ENCODE data around the gene AKNAD1.
"Not testable (repeated sequence)": the region's sequence is repeated elsewhere in the genome, so short reads cannot be mapped to it uniquely, and the experiment has no call there.

AKNAD1 gene

DNA sequence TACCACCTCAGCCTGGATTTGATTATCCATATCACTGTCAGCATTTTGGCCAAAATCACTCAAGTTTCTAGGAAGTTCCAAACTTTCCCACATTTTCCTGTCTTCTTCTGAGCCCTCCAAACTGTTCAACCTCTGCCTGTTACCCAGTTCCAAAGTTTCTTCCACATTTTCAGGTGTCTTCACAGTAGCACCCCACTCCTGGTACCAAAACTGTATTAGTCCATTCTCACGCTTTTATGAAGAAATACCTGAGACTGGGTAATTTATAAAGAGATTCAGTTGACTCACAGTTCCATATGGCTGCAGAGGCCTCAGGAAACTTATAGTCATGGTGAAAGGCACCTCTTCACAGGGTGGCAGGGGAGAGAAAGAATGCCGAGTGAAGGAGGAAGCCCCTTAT lies 71.0 kb downstream of the AKNAD1 start:
- DNase-seq (ENCODE audit: low read depth): no peak

DNA sequence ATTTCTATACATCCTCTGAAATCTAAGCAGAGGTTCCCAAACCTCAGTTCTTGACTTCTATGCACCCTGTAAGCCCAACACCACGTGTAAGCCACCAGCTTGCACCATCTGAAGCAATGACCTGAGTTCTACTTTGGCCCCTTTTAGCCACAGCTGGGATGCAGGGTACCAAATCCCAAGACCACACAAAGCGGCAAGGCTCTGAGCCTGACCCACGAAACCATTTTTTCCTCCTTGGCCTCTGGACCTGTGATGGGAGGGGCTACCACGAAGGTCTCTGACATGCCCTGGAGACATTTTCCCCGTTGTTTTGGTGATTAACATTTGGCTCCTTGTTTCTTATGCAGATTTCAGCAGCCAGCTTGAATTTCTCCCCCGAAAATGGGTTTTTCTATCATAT lies 71.6 kb downstream of the AKNAD1 start:
- DNase-seq (ENCODE audit: low read depth): no peak

DNA sequence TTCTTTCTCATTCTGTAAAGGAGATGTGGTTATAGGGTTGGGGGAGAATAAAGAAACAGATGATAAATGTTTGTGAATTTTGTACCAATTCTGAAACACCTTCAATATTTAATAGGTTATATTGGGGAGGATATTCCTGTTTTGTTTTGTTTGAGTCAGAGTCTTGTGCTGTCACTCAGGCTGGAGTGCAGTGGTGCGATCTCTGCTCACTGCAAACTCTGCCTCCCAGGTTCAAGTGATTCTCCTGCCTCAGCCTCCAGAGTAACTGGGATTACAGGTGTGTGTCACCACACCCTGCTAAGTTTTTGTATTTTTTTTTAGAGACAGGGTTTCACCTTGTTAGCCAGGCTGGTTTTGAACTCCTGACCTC lies 75.3 kb downstream of the AKNAD1 start:
- not testable (repeated sequence) for DNase-seq (ENCODE audit: low read depth)

DNA sequence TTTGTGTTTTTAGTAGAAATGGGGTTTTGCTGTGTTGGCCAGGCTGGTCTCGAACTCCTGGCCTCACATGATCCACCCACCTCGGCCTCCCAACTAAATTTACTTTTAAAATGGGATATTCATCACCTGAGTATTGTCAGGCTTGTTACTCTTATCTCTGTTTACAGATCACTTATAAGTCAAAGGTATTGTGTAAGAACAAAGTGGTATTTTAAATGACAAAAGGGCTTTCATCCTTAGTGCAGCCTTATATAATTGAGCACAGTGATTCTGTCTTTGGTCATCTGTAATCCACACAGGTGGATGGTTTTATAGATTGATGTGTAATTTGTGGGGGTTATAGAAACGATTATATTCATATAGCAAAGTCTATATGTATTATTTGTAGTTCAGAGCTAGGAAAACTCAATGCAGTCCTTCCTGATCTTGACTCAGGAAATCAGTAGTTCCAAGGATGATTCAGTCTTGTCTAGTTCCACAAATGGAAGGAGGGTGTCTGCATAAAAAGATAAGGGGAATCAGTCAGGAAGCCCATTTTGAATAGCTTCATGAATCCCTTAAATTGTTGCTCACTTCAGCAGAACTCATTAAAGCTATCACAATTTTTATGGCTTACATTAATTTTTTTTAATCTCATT lies 75.8 kb downstream of the AKNAD1 start:
- DNase-seq (ENCODE audit: low read depth): no peak

DNA sequence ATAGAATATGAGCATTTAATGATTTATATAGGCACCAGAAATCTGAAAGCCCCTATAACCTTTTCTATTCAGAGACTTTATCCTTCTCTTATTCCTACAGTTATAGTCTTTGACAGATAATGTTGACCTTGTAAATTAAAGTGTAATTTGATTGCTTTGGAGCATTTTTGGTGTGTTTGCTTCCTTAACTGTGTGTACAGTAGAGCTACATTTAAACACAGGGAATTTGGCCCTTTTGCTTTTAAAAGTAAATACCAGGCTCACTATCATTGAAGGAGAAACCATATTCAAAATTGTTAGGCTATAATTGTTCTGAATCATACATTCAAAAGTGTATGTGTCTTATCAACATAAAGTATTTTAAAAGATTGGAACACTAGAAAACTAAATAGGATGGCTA lies 77.4 kb downstream of the AKNAD1 start:
- DNase-seq (ENCODE audit: low read depth): no peak

DNA sequence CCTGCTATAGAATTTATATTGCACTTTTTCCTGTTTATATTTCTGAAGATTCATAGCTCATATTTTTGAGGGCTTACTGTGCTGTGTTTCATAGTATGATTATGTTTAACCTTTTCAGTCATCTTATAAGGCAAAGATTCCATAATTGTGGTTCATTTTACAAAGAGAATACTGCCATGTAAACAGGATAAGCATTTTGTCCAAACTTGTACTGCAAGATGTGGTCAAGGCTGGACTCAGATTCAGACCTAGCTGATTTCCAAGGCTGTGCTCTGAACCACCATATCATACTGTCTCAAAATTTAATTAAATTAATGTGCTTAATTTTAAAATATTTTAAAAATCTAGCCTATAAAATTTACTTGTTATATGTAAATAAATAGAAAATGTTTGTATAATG lies 79.1 kb downstream of the AKNAD1 start:
- no peak for DNase-seq (ENCODE audit: low read depth)

DNA sequence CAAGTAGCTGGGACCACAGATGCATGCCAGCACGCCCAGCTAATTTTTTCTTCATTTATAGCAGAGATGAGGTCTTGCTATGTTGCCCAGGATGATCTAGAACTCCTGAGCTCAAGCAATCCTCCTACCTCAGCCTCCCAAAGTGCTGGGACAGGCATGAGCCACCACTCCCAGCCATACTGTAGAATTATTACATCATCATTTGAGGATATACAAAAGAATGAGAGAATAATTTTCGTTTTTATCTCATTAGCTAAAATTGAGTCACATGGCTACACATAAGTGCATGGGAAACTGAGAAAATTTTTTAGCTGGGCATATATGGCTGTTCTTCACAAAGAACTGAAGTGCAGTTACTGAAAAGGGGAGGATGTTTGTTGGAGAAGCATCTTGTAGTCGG lies 89.2 kb downstream of the AKNAD1 start:
- no peak for DNase-seq (ENCODE audit: low read depth)

DNA sequence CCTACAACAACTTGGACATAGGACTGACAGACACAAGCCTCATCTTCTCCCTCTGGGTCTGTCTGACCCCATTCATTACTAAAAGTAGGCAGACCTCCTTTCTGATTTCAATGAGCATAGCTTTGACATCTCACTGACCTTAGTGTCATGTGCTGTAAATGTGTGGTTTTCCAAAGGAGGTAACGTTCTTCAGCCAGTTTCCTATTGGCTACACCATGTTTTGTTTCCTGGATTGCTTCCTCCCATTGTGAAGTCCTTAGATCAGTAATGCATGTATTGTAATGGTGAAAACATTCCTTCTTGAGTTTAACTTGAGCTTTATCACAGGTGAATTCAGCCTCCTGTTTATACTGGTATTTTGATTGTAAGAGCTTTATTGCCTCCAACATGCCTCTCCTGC lies 89.8 kb downstream of the AKNAD1 start:
- DNase-seq (ENCODE audit: low read depth): no peak
